BLaER1 (cell line): ENCODE data around the gene CSNK1A1.
"Not testable (repeated sequence)": the region's sequence is repeated elsewhere in the genome, so short reads cannot be mapped to it uniquely, and the experiment has no call there.

Source experiments
- H3K27ac ChIP-seq: shearing (Covaris generic); formaldehyde crosslinking; 2 replicates; pipeline ENCODE4 v1.8.1; 2022
- H3K27me3 ChIP-seq: shearing (Covaris generic); formaldehyde crosslinking; 2 replicates; pipeline ENCODE4 v1.8.1; 2022
- H3K36me3 ChIP-seq: shearing (Covaris generic); formaldehyde crosslinking; 2 replicates; pipeline ENCODE4 v1.8.1; 2022
- H3K4me1 ChIP-seq: shearing (Covaris generic); formaldehyde crosslinking; 2 replicates; pipeline ENCODE4 v1.8.1; 2022
- H3K4me2 ChIP-seq: shearing (Covaris generic); formaldehyde crosslinking; 2 replicates; pipeline ENCODE4 v1.8.1; 2022
- H3K4me3 ChIP-seq: shearing (Covaris generic); formaldehyde crosslinking; 2 replicates; pipeline ENCODE4 v1.8.1; 2022
- H3K9ac ChIP-seq: shearing (Covaris generic); formaldehyde crosslinking; 2 replicates; pipeline ENCODE4 v1.8.1; 2022
- H3K9me3 ChIP-seq: shearing (Covaris generic); formaldehyde crosslinking; 2 replicates; pipeline ENCODE4 v1.8.1; 2022
- H4K20me1 ChIP-seq: shearing (Covaris generic); formaldehyde crosslinking; 2 replicates; pipeline ENCODE4 v1.8.1; 2022
- Cebpa-rat ChIP-seq: shearing (Covaris generic); IDR thresholded peaks from 2 replicates; pipeline ENCODE4 v1.8.1; 2022

The CSNK1A1 gene

DNA sequence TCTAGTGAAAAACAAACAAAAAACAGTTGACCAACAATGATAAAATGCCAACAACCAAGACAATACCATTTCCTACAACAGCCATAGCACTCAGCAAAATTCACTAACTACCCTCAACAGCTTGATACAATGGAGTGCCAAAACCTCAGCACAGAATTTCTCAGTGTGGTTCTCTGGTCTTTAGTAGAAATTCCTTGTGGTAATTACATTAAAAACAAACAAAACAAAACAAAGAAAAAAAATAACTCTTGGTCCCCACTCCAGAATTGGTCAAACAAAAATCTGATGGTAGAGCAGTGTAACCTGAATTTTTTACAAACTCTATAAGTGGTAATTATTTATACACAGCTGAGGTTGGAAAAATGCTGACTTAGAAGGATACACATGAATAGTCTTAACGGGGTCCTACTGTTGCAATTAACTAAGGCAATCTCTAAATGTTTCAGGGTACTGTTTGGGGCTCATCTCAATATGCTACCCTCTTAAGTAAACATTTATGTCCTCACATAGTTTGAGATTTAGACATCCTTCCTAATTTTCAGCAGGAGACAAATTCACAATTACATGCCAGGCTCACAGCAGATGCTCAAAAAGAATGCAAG is 13.8 kb downstream of the CSNK1A1 start:
- Histone ChIP-seq H3K27ac (no peak overlapping the region), H3K27me3 (no peaks in the 10 kb centered on the region), H3K9ac (no peak overlapping the region), H3K4me3 (no peak overlapping the region), H3K4me2 (no peak overlapping the region), H3K9me3 (peaks cover 5% of the 10 kb centered on the region; the same call in 1 of the 2 replicates), H3K4me1 (no peaks in the 10 kb centered on the region), H3K36me3 (peaks cover 91% of the 10 kb centered on the region), H4K20me1 (peaks cover 97% of the 10 kb centered on the region)
- TF ChIP-seq Cebpa-rat: no peak

DNA sequence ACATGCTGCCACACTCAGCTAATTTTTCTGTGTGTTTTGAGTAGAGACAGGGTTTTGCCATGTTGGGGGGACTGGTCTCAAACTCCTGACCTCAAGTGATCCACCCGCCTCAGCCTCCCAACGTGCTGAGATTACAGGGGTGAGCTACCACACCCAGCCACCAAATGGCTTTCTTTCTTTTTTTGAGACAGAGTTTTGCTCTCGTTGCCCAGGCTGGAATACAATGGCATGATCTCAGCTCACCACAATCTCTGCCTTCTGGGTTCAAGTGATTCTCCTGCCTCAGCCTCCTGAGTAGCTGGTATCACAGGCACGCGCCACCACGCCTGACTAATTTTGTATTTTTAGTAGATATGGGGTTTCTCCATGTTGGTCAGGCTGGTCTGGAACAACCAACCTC is 15.5 kb downstream of the CSNK1A1 start:
- Histone ChIP-seq H3K36me3 (peaks cover 89% of the 10 kb centered on the region), H4K20me1 (peaks cover 100% of the 10 kb centered on the region)
- not testable (repeated sequence) for H3K27me3 ChIP-seq, H3K4me3 ChIP-seq, H3K9me3 ChIP-seq, H3K27ac ChIP-seq, H3K4me2 ChIP-seq, H3K9ac ChIP-seq, H3K4me1 ChIP-seq

DNA sequence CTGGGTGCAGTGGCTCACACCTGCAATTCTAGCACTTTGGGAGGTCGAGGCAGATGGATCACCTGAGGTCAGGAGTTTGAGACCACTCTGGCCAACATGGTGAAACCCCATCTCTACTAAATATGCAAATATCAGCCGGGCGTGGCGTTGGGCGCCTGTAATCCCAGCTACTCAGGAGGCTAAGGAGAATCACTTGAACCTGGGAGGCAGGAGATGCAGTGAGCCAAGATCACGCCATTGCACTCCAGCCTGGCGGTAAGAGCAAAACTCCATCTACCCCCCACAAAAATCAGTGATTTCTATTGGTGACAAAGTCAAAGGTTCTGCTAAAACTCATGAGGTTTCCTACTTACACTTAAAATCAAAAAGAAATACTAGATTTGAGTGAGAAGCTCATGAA is 18.8 kb downstream of the CSNK1A1 start:
- peaks cover 64% of the 10 kb centered on the region for H3K36me3 ChIP-seq
- H3K4me1 ChIP-seq: no peaks in the 10 kb centered on the region

DNA sequence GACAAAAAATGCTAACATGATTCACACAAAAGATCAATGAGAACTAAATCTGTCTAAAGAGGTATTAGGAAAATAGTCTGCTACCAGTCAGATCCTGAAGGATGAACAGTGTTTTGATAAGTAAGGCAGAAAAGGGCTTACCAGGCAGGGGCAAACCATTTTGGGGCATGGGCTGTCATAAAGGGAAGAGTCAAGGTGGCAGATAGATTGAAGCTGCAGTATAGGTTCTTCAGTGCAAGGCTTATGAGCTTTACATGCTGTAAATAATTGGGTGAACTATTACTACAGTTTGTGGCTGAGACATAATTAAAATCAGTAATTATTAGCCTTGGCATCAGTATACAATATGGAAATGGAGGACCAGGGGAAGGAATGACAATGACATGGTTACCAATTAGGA is 21.8 kb downstream of the CSNK1A1 start:
- Histone ChIP-seq H3K4me1 (no peaks in the 10 kb centered on the region), H4K20me1 (peaks cover 100% of the 10 kb centered on the region), H3K9ac (no peak overlapping the region), H3K4me2 (no peak overlapping the region), H3K27ac (no peak overlapping the region), H3K36me3 (peaks cover 53% of the 10 kb centered on the region), H3K4me3 (no peak overlapping the region), H3K27me3 (no peaks in the 10 kb centered on the region), H3K9me3 (no peaks in the 10 kb centered on the region)
- TF ChIP-seq Cebpa-rat: no peak

More for the DNA sequence above, 18.8 kb downstream of the CSNK1A1 start:
- Histone ChIP-seq H4K20me1 (peaks cover 100% of the 10 kb centered on the region), H3K27me3 (no peaks in the 10 kb centered on the region), H3K4me3 (no peak overlapping the region), H3K4me2 (no peak overlapping the region), H3K9ac (no peak overlapping the region), H3K27ac (no peak overlapping the region), H3K9me3 (no peaks in the 10 kb centered on the region)
- no peak for TF ChIP-seq Cebpa-rat

DNA sequence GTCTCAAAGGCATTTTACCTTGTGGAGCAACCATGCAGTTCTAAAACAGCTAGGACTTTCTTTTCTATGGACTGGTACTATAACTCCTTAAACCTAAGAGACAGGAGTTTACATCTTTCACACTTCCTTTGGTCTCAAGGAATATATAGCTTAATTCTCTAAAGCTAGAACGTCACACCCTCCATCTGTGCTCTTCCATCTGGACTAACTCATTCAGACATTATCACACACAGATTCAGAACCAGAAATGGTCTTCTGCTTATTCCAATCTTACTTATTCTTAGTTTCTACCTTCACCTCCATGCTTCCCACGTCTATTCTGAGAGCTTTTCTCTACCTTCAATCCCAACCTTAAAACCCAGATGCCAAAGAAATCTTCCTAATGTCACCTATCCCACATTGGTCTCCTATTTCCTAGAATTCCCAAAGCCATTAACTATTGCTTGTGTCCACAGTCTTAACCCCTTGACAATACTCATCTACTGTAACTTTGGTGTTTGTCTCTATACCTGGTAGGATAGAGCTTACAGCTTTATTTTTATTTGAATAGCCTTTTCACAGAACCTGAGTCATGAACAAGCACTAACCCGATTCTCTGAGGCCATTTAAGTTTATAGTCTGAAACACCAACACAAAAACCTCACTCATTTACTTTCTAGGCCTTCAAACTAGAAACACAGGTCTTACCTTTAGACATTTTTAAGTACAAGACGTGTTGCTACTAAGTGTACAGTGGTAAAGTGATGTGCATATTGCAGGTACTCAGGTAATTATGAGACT is 22.8 kb downstream of the CSNK1A1 start:
- Histone ChIP-seq H3K4me1 (no peaks in the 10 kb centered on the region), H4K20me1 (peaks cover 100% of the 10 kb centered on the region), H3K27ac (no peak overlapping the region), H3K36me3 (peaks cover 52% of the 10 kb centered on the region), H3K27me3 (no peaks in the 10 kb centered on the region), H3K4me3 (no peak overlapping the region), H3K9ac (no peak overlapping the region), H3K9me3 (no peaks in the 10 kb centered on the region), H3K4me2 (no peak overlapping the region)
- TF ChIP-seq Cebpa-rat: no peak

DNA sequence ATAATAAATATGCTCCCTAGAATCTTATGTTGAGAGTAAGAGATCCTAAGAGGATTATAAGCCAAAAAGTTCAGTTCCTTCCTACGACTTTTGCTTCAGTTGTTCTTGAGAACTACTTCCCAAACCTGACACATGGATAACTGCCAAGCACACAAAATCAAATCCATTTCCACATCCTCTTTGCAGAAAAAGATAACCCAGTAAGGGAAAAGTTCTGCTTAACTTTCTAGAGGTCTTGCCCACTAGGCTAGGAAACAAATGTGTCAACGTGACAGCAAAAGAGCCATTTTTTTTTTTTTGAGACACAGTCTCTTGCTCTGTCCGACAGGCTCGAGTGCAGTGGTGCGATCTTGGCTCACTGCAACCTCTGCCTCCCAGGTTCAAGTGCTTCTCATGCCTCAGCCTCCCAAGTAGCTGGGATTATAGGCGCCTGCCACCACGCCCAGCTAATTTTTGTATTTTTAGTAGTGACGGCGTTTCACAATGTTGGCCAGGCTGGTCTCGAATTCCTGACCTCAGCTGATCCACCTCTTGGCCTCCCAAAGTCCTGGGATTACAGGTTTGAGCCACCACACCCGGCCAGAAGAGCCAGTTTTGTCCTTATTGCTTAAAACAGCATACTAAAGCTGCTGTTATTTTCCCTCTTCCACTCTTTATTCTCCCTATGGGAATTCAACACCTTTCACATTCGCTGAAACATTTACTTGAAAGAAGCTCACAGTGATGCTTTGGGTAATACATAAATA is 24.2 kb downstream of the CSNK1A1 start:
- H3K4me2 ChIP-seq: no peak overlapping the region
- TF ChIP-seq Cebpa-rat: no peak
- no peak overlapping the region for H3K4me3 ChIP-seq
- peaks cover 100% of the 10 kb centered on the region for H4K20me1 ChIP-seq
- no peaks in the 10 kb centered on the region for H3K9me3 ChIP-seq
- no peaks in the 10 kb centered on the region for H3K27me3 ChIP-seq
- H3K4me1 ChIP-seq: no peaks in the 10 kb centered on the region
- H3K9ac ChIP-seq: no peak overlapping the region
- H3K27ac ChIP-seq: no peak overlapping the region
- H3K36me3 ChIP-seq: peaks cover 54% of the 10 kb centered on the region

DNA sequence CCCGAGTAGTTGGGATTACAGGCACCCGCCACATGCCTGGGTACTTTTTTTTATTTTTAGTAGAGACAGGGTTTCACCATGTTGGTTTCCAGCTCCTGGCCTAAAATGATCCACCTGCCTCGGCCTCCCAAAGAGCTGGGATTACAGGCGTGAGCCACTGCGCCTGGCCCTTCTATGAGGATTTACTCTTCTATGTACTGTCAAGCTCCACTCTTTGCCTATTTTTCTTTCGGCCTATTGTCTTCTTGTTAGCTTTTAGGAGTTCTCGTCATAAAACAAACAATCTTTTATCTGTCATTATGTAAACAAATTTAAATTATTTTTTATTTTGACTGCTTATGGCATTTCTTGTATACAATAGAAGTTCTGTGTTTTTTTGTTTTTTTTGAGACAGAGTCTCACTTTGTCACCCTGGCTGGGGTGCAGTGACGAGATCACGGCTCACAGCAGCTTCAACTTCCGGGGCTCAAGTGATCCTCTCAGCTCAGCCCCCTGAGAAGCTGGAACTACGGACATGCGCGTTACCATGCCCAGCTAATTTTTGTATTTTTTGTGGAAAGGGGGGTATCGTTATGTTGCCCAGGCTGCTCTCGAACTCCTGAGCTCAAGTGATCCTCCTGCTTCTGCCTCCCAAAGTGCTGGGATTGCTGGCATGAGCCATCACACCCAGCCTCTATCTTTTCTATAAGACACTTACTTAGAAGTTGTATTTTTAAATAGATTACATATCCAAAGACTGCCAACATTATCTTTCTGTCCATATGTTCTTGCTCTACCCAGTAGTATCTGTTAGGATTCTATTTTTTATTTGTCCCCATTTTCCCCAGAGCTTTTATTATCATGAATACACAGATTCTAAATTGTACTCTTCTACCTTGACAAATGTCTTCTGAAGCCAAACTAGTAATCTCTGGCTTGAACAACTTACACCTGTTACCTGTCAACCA is 29.2 kb downstream of the CSNK1A1 start:
- H4K20me1 ChIP-seq: peaks cover 100% of the 10 kb centered on the region
- no peak for TF ChIP-seq Cebpa-rat

DNA sequence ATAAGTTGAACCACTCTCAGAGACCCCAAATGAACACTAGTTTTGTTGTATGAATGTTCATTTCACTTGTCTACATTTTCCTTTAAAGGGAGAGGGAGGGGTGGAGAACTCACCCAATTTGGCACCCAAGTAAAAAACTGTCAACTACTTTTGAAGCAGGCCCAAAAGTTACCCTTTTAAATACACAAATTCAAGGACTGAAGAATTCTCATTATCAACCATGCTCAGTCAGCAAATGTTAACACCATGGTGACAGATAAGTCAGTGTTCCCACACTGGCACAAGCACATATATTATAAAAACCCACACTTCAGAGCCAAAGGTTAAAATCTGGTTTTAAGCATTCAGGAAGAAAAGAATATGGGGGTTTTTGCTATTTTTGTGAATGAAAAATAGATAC is 31.6 kb downstream of the CSNK1A1 start:
- H3K4me1 ChIP-seq: peaks cover 18% of the 10 kb centered on the region
- peak overlapping the region; percentile 37 for H3K4me2 ChIP-seq
- H3K9me3 ChIP-seq: no peaks in the 10 kb centered on the region
- peaks cover 100% of the 10 kb centered on the region for H4K20me1 ChIP-seq
- no peak overlapping the region for H3K4me3 ChIP-seq
- peaks cover 80% of the 10 kb centered on the region for H3K36me3 ChIP-seq
- no peak for TF ChIP-seq Cebpa-rat
- no peak overlapping the region for H3K9ac ChIP-seq
- H3K27me3 ChIP-seq: no peaks in the 10 kb centered on the region
- no peak overlapping the region for H3K27ac ChIP-seq

More for the DNA sequence above, 29.2 kb downstream of the CSNK1A1 start:
- Histone ChIP-seq H3K4me2 (no peak overlapping the region), H3K36me3 (peaks cover 82% of the 10 kb centered on the region), H3K27ac (no peak overlapping the region), H3K27me3 (no peaks in the 10 kb centered on the region), H3K9me3 (no peaks in the 10 kb centered on the region), H3K4me1 (peaks cover 18% of the 10 kb centered on the region), H3K4me3 (no peak overlapping the region), H3K9ac (no peak overlapping the region)

DNA sequence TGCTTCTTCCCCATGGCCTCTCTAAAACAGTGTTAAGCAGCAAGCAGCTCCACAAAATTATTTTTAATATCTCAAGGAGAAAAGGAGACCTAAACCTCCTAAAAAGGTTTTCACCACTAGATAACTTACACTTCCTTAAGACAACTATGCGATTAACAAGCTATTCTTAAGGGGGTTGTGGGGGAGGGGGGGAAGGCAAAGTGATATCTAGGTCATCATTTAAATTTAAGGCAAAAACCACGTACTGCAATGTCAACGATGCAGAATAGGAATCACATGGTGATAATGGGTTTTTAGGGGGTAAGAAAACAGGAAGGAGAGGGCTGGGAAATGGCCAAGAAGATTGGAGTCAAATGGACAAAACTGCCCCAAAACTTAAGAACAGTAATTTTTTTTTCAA is 32.6 kb downstream of the CSNK1A1 start:
- Histone ChIP-seq H3K4me2 (peak overlapping the region; percentile 37; the same call in 1 of the 2 replicates), H3K36me3 (peaks cover 73% of the 10 kb centered on the region), H4K20me1 (peaks cover 100% of the 10 kb centered on the region), H3K4me1 (peaks cover 18% of the 10 kb centered on the region), H3K9ac (no peak overlapping the region), H3K27me3 (no peaks in the 10 kb centered on the region), H3K27ac (no peak overlapping the region), H3K4me3 (no peak overlapping the region), H3K9me3 (no peaks in the 10 kb centered on the region)
- TF ChIP-seq Cebpa-rat: no peak
